NT2/D1 (cell line): ENCODE results near the gene GPC6.
"Not testable (repeated sequence)": the region's sequence is repeated elsewhere in the genome, so short reads cannot be mapped to it uniquely, and the experiment has no call there.

Experiments used
- DNase-seq: peaks from one replicate; pipeline ENCODE4 v3.0.0-alpha.2; 2011; ENCODE audit warnings: low read depth, low spot score
- H3K27me3 ChIP-seq: 2 replicates; pipeline ENCODE4 v1.6.0; 2011; ENCODE audit warnings: mild to moderate bottlenecking; ENCODE audit not compliant: insufficient read length, insufficient read depth
- H3K36me3 ChIP-seq: 2 replicates; pipeline ENCODE4 v1.6.1; 2011; ENCODE audit warnings: mild to moderate bottlenecking, low read length, mixed read lengths; ENCODE audit not compliant: insufficient read depth, insufficient read length
- H3K4me1 ChIP-seq: 2 replicates; pipeline ENCODE4 v1.5.1; 2011; ENCODE audit not compliant: insufficient read depth, insufficient read length
- H3K4me3 ChIP-seq: 2 replicates; pipeline ENCODE4 v1.5.1; 2011; ENCODE audit warnings: low read depth; ENCODE audit not compliant: insufficient read length
- H3K9ac ChIP-seq: 2 replicates; pipeline ENCODE4 v1.6.0; 2011; ENCODE audit warnings: low read depth; ENCODE audit not compliant: insufficient read length
- H3K9me3 ChIP-seq: 2 replicates; pipeline ENCODE4 v1.5.1; 2011; ENCODE audit warnings: mild to moderate bottlenecking, low read length; ENCODE audit not compliant: insufficient read depth
- SUZ12 ChIP-seq: IDR thresholded peaks from 2 replicates; pipeline ENCODE4 v1.6.1; 2011; ENCODE audit not compliant: insufficient read length, insufficient read depth; ENCODE audit errors: extremely low read depth
- YY1 ChIP-seq: IDR thresholded peaks from 2 replicates; pipeline ENCODE4 v1.6.1; 2011; ENCODE audit not compliant: insufficient read length, insufficient read depth
- ZNF274 ChIP-seq: IDR thresholded peaks from 2 replicates; pipeline ENCODE4 v1.6.1; 2011; ENCODE audit warnings: mild to moderate bottlenecking, low read depth, low read length

GPC6 gene

GRCh38 chr13:93480553-93481106 is 254.0 kb downstream of the GPC6 start:
- no peak for TF ChIP-seq ZNF274
- TF ChIP-seq YY1: no peak
- no peak for TF ChIP-seq SUZ12
- no peak for DNase-seq
- H3K4me1 ChIP-seq: no peaks in the 10 kb centered on the region
- H3K36me3 ChIP-seq: no peaks in the 10 kb centered on the region
- H3K27me3 ChIP-seq: no peaks in the 10 kb centered on the region
- H3K9me3 ChIP-seq: no peaks in the 10 kb centered on the region
- H3K4me3 ChIP-seq: no peak overlapping the region
- no peak overlapping the region for H3K9ac ChIP-seq

- not testable (repeated sequence) for H3K36me3 ChIP-seq, H3K27me3 ChIP-seq, H3K4me3 ChIP-seq, H3K9ac ChIP-seq, H3K9me3 ChIP-seq, DNase-seq, H3K4me1 ChIP-seq
Observed at GRCh38 chr13:93496117-93496516, 269.5 kb downstream of the GPC6 start.

- no peak for DNase-seq
- no peaks in the 10 kb centered on the region for H3K4me1 ChIP-seq
- no peak overlapping the region for H3K4me3 ChIP-seq
- H3K27me3 ChIP-seq: no peaks in the 10 kb centered on the region
- H3K36me3 ChIP-seq: no peaks in the 10 kb centered on the region
- H3K9me3 ChIP-seq: no peaks in the 10 kb centered on the region
- TF ChIP-seq ZNF274 (no peak), SUZ12 (no peak), YY1 (no peak)
- no peak overlapping the region for H3K9ac ChIP-seq
Observed at GRCh38 chr13:93496985-93497673, 270.5 kb downstream of the GPC6 start.

- TF ChIP-seq YY1: no peak
- Histone ChIP-seq H3K36me3 (no peaks in the 10 kb centered on the region), H3K27me3 (no peaks in the 10 kb centered on the region), H3K9me3 (no peaks in the 10 kb centered on the region), H3K9ac (no peak overlapping the region), H3K4me1 (no peaks in the 10 kb centered on the region), H3K4me3 (no peak overlapping the region)
- DNase-seq: no peak
Observed at GRCh38 chr13:93499991-93500390, 273.4 kb downstream of the GPC6 start.

- no peak for DNase-seq
- no peak overlapping the region for H3K4me3 ChIP-seq
- H3K36me3 ChIP-seq: no peaks in the 10 kb centered on the region
- no peak for TF ChIP-seq YY1
- no peak for TF ChIP-seq SUZ12
- no peak for TF ChIP-seq ZNF274
- no peaks in the 10 kb centered on the region for H3K27me3 ChIP-seq
- no peak overlapping the region for H3K9ac ChIP-seq
- H3K4me1 ChIP-seq: no peaks in the 10 kb centered on the region
- no peaks in the 10 kb centered on the region for H3K9me3 ChIP-seq
Observed at GRCh38 chr13:93502071-93502470, 275.5 kb downstream of the GPC6 start.

DNA sequence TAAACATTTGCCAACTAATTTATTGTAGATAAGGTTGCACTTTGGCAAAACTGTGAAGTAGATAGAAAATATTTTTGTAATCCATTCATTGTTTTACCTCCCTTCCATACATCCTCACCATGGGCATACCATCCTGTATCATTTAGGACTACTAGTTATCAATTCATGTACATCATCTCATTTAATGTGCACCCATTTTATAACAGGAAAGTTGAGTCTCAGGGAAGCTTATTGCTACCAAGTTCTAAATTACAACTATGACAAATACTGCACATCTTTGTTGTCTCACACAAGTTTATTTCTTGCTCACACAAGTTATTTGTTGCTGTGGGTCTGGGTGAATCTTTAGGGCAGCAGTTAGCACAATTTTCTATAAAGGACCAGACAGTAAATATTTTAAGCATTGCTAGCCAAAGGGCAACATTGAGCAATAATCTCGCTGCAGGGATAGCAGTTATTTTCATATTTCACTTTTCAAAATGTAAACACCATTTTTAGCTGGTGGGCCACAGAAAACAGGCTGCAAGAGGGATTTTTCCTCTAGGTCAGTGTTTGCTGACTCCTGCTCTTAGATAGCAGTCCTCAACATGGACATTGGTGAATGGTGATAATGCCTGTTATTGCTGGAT is 276.5 kb downstream of the GPC6 start:
- no peak for TF ChIP-seq SUZ12
- no peak for TF ChIP-seq YY1
- TF ChIP-seq ZNF274: no peak
- H3K27me3 ChIP-seq: no peaks in the 10 kb centered on the region
- no peaks in the 10 kb centered on the region for H3K4me1 ChIP-seq
- no peaks in the 10 kb centered on the region for H3K9me3 ChIP-seq
- H3K9ac ChIP-seq: no peak overlapping the region
- no peak for DNase-seq
- no peaks in the 10 kb centered on the region for H3K36me3 ChIP-seq
- no peak overlapping the region for H3K4me3 ChIP-seq

DNA sequence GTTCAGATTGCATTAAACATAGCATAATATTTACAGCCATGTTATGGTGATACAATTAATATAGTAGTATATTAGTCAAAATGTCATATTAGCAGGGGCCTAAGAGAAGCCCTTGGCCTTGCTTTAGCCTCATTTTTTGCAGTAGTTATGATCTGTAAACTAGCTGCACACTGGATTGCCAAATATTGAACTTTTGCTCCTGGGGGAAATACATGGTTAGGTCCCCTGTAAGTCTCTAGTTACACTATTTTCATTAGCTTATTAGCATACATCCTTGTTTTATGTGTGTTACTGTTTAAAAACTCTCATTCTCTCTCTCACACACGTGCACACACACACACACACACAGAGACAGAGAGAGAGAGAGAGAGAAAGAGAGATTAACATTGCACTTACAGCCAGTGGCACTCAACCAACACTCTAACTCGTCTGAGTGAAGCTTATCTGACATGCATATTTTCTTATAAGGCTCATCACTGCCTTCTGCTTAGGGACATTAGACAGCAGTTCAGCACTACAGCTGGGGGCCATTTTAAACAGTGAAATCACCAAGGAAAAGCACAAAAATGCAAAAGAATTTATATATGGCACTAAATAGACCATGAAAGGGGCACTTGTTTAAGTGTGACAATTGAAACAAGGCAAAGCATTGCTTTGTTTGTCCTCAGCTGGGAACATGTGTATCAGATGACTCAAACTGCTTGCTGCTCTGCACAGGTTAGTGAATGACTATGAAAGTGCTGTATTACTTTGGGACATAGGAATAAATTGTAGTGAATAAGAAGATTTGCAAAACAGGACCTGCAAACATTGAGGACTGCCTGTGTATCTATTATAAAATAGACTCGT is 278.7 kb downstream of the GPC6 start:
- H3K27me3 ChIP-seq: no peaks in the 10 kb centered on the region
- H3K9ac ChIP-seq: no peak overlapping the region
- DNase-seq: no peak

More for the DNA sequence above, 278.7 kb downstream of the GPC6 start:
- no peaks in the 10 kb centered on the region for H3K4me1 ChIP-seq
- TF ChIP-seq SUZ12 (no peak), ZNF274 (no peak), YY1 (no peak)
- H3K36me3 ChIP-seq: no peaks in the 10 kb centered on the region
- H3K9me3 ChIP-seq: no peaks in the 10 kb centered on the region
- H3K4me3 ChIP-seq: no peak overlapping the region
